HFFc6 (cell line): Measurements from ENCODE around the gene TH. TPM values are rescaled to one million over a fixed set of nuclear protein-coding genes. Genes with fewer than 3 reads are reported as not detected.

ENCODE experiments used
- DNase-seq: peaks from one replicate; pipeline ENCODE4 v3.0.0-alpha.2; 2018
- H3K27ac Mint-ChIP-seq: 2 replicates; pipeline ENCODE4 v1.8.0; 2020; ENCODE audit warnings: mild to moderate bottlenecking, mixed read lengths
- H3K27me3 Mint-ChIP-seq: 2 replicates; pipeline ENCODE4 v1.8.0; 2021; ENCODE audit warnings: mild to moderate bottlenecking, moderate library complexity, mixed read lengths; ENCODE audit not compliant: insufficient read depth
- H3K36me3 Mint-ChIP-seq: 2 replicates; pipeline ENCODE4 v1.8.0; 2021; ENCODE audit warnings: low read depth, mixed read lengths
- H3K4me1 Mint-ChIP-seq: 2 replicates; pipeline ENCODE4 v1.8.0; 2020; ENCODE audit warnings: low read depth, mixed read lengths
- H3K4me3 Mint-ChIP-seq: 2 replicates; pipeline ENCODE4 v1.8.0; 2020; ENCODE audit warnings: mild to moderate bottlenecking, moderate library complexity, mixed read lengths
- H3K9me3 Mint-ChIP-seq: 2 replicates; pipeline ENCODE4 v1.8.0; 2020; ENCODE audit warnings: mild to moderate bottlenecking, mixed read lengths
- CTCF ChIP-seq: fragments of 200-600 bp; sonication (generic); IDR thresholded peaks from 2 replicates; pipeline ENCODE4 v1.5.0; 2021; ENCODE audit warnings: antibody characterized with exemption, mild to moderate bottlenecking
- total RNA-seq, 6 experiments: library from RNA; stranded (reverse); fragmentation: NEBNext Ultra II Directional; extraction: Animal tissue kit (Norgen Biotek cat#: 25700); gene quantifications; 2 replicates in 1 of 6; 3 replicates in 5 of 6; pipeline ENCODE4 v1.2.3, GENCODE V29; 2021

TH gene
- total RNA-seq, 6 experiments from 2014 or later, result not detected

GRCh38 chr11:2147391-2147790 is 24.2 kb downstream of the TH start:
- DNase-seq, result no peak
- Mint-ChIP-seq H3K27ac (no peak overlapping the region), H3K36me3 (no peaks in the 10 kb centered on the region), H3K4me1 (peaks cover 9% of the 10 kb centered on the region), H3K4me3 (no peak overlapping the region), H3K27me3 (peaks cover 54% of the 10 kb centered on the region), H3K9me3 (no peaks in the 10 kb centered on the region)
- TF ChIP-seq CTCF, result no peak

- no peak overlapping the region for H3K4me3 Mint-ChIP-seq
- H3K27ac Mint-ChIP-seq, result no peak overlapping the region
- peaks cover 63% of the 10 kb centered on the region for H3K27me3 Mint-ChIP-seq
- no peak for DNase-seq
- no peaks in the 10 kb centered on the region for H3K36me3 Mint-ChIP-seq
- no peaks in the 10 kb centered on the region for H3K9me3 Mint-ChIP-seq
- peaks cover 15% of the 10 kb centered on the region for H3K4me1 Mint-ChIP-seq
- TF ChIP-seq CTCF, result no peak
Observed at GRCh38 chr11:2146051-2146450, 25.6 kb downstream of the TH start.

GRCh38 chr11:2144544-2145248 is 26.9 kb downstream of the TH start:
- no peak overlapping the region for H3K27ac Mint-ChIP-seq
- no peak for TF ChIP-seq CTCF
- DNase-seq, result no peak
- peaks cover 15% of the 10 kb centered on the region for H3K4me1 Mint-ChIP-seq
- H3K9me3 Mint-ChIP-seq, result no peaks in the 10 kb centered on the region
- peaks cover 59% of the 10 kb centered on the region for H3K27me3 Mint-ChIP-seq
- no peaks in the 10 kb centered on the region for H3K36me3 Mint-ChIP-seq
- H3K4me3 Mint-ChIP-seq, result no peak overlapping the region

- H3K27me3 Mint-ChIP-seq, result peaks cover 55% of the 10 kb centered on the region
Observed at GRCh38 chr11:2143799-2144543, 27.6 kb downstream of the TH start.

GRCh38 chr11:2143477-2143798 is 28.2 kb downstream of the TH start:
- Mint-ChIP-seq H3K36me3 (no peaks in the 10 kb centered on the region), H3K4me3 (no peak overlapping the region), H3K27ac (no peak overlapping the region), H3K4me1 (peaks cover 15% of the 10 kb centered on the region), H3K27me3 (peaks cover 51% of the 10 kb centered on the region), H3K9me3 (no peaks in the 10 kb centered on the region)
- TF ChIP-seq CTCF, result no peak
- DNase-seq, result no peak

More at GRCh38 chr11:2143799-2144543, 27.6 kb downstream of the TH start:
- DNase-seq, result no peak
- no peak overlapping the region for H3K4me3 Mint-ChIP-seq
- H3K9me3 Mint-ChIP-seq, result no peaks in the 10 kb centered on the region
- TF ChIP-seq CTCF, result 0 out of 2 replicates have a peak, but pooled peaks have one; percentile 31
- H3K27ac Mint-ChIP-seq, result no peak overlapping the region
- peaks cover 15% of the 10 kb centered on the region for H3K4me1 Mint-ChIP-seq
- H3K36me3 Mint-ChIP-seq, result no peaks in the 10 kb centered on the region
